HepG2 (cell line): ENCODE results near the gene TM6SF1. TPM values are rescaled to one million over a fixed set of nuclear protein-coding genes. Genes with fewer than 3 reads are reported as not detected.
A peak's percentile ranks its signal among the peaks of the same experiment; 100 is the strongest.

Experiments
- CHD4 ChIP-seq: fragments of 200-600 bp; sonication (generic); IDR thresholded peaks from 2 replicates; pipeline ENCODE4 v1.7.0; 2017; ENCODE audit warnings: mild to moderate bottlenecking, low read length, borderline replicate concordance
- CTCF ChIP-seq: sonication (generic); formaldehyde crosslinking; IDR thresholded peaks from 2 replicates; pipeline ENCODE4 v1.5.0; 2020; ENCODE audit warnings: mild to moderate bottlenecking, missing genetic modification reagents, moderate library complexity
- FOXP1 ChIP-seq, 2 experiments: fragments of 450-650 bp in 1 of 2; IDR thresholded peaks; 2 replicates each; pipeline ENCODE4 v1.6.1; 2017 to 2018; ENCODE audit warnings: antibody characterized with exemption in 1 of 2
- GMEB2 ChIP-seq: IDR thresholded peaks from 2 replicates; pipeline ENCODE4 v1.6.1; 2016; ENCODE audit warnings: missing biosample characterization, missing genetic modification reagents, low read depth
- GTF3A ChIP-seq: sonication (generic); formaldehyde crosslinking; conservative IDR thresholded peaks from 2 replicates; pipeline ENCODE4 v1.4.0; 2020; ENCODE audit warnings: mild to moderate bottlenecking, missing genetic modification reagents
- HOXD1 ChIP-seq: sonication (generic); formaldehyde crosslinking; IDR thresholded peaks from 2 replicates; pipeline ENCODE4 v1.5.0; 2020; ENCODE audit warnings: missing genetic modification reagents
- MED13 ChIP-seq: sonication (generic); formaldehyde crosslinking; IDR thresholded peaks from 2 replicates; pipeline ENCODE4 v1.5.0; 2020; ENCODE audit warnings: missing genetic modification reagents
- NCOR1 ChIP-seq: fragments of 200-600 bp; sonication (generic); IDR thresholded peaks from 2 replicates; pipeline ENCODE4 v1.7.0; 2017; ENCODE audit warnings: antibody characterized with exemption, low read length, borderline replicate concordance
- NONO ChIP-seq, 2 experiments: fragments of 450-650 bp in 1 of 2; sonication (generic) in 1 of 2; formaldehyde crosslinking in 1 of 2; IDR thresholded peaks in 1 of 2; conservative IDR thresholded peaks in 1 of 2; 2 replicates each; pipeline versions ENCODE4 v1.6.1 to v1.8.0; 2017 to 2022; ENCODE audit warnings: mild to moderate bottlenecking in 1 of 2, missing genetic modification reagents in 1 of 2, moderate library complexity in 1 of 2
- PAF1 ChIP-seq: IDR thresholded peaks from 2 replicates; pipeline ENCODE4 v1.6.1; 2016; ENCODE audit warnings: missing genetic modification reagents, missing compliant biosample characterization
- PCBP1 ChIP-seq: fragments of 200-400 bp; formaldehyde crosslinking; IDR thresholded peaks from 2 replicates; pipeline ENCODE4 v1.6.1; 2017; ENCODE audit warnings: mild to moderate bottlenecking, low read depth, low read length, borderline replicate concordance
- RELA ChIP-seq: sonication (generic); formaldehyde crosslinking; IDR thresholded peaks from 2 replicates; pipeline ENCODE4 v1.4.0; 2020; ENCODE audit warnings: missing genetic modification reagents
- SMAD3 ChIP-seq: sonication (generic); formaldehyde crosslinking; IDR thresholded peaks from 2 replicates; pipeline ENCODE4 v1.4.0; 2020; ENCODE audit warnings: missing genetic modification reagents
- SMYD3 ChIP-seq: sonication (generic); formaldehyde crosslinking; IDR thresholded peaks from 2 replicates; pipeline ENCODE4 v1.8.1; 2023; ENCODE audit warnings: mild to moderate bottlenecking, missing genetic modification reagents
- SNAPC5 ChIP-seq: sonication (generic); formaldehyde crosslinking; IDR thresholded peaks from 2 replicates; pipeline ENCODE4 v1.8.1; 2023; ENCODE audit warnings: mild to moderate bottlenecking, missing genetic modification reagents, borderline replicate concordance
- SP4 ChIP-seq: sonication (generic); formaldehyde crosslinking; IDR thresholded peaks from 2 replicates; pipeline ENCODE4 v1.8.1; 2023; ENCODE audit warnings: mild to moderate bottlenecking, missing genetic modification reagents
- YEATS2 ChIP-seq: sonication (generic); formaldehyde crosslinking; IDR thresholded peaks from 2 replicates; pipeline ENCODE4 v1.4.0; 2020; ENCODE audit warnings: missing genetic modification reagents, borderline replicate concordance
- ZBTB7A ChIP-seq: sonication (generic); formaldehyde crosslinking; IDR thresholded peaks from 2 replicates; pipeline ENCODE4 v1.8.0; 2022; ENCODE audit warnings: mild to moderate bottlenecking, missing genetic modification reagents
- ZNF101 ChIP-seq: sonication (generic); formaldehyde crosslinking; IDR thresholded peaks from 2 replicates; pipeline ENCODE4 v1.4.0; 2020; ENCODE audit warnings: mild to moderate bottlenecking, low read depth, missing genetic modification reagents, borderline replicate concordance
- ZNF256 ChIP-seq: sonication (generic); formaldehyde crosslinking; conservative IDR thresholded peaks from 2 replicates; pipeline ENCODE4 v1.4.0; 2020; ENCODE audit warnings: missing genetic modification reagents
- ZNF326 ChIP-seq: sonication (generic); formaldehyde crosslinking; IDR thresholded peaks from 2 replicates; pipeline ENCODE4 v1.4.0; 2020; ENCODE audit warnings: missing genetic modification reagents, borderline replicate concordance
- ZNF354B ChIP-seq: sonication (generic); formaldehyde crosslinking; IDR thresholded peaks from 2 replicates; pipeline ENCODE4 v1.8.0; 2022; ENCODE audit warnings: mild to moderate bottlenecking, missing genetic modification reagents
- ZNF644 ChIP-seq: IDR thresholded peaks from 2 replicates; pipeline ENCODE4 v1.6.1; 2016; ENCODE audit warnings: low read depth
- ZNF660 ChIP-seq: sonication (generic); formaldehyde crosslinking; IDR thresholded peaks from 2 replicates; pipeline ENCODE4 v1.5.1; 2020; ENCODE audit warnings: mild to moderate bottlenecking, low read depth, missing genetic modification reagents, borderline replicate concordance
- ZNF703 ChIP-seq: sonication (generic); formaldehyde crosslinking; IDR thresholded peaks from 2 replicates; pipeline ENCODE4 v1.5.1; 2020; ENCODE audit warnings: missing genetic modification reagents, mild to moderate bottlenecking, moderate library complexity, borderline replicate concordance
- ZNF883 ChIP-seq: sonication (generic); formaldehyde crosslinking; IDR thresholded peaks from 2 replicates; pipeline ENCODE4 v1.5.1; 2020; ENCODE audit warnings: mild to moderate bottlenecking, missing genetic modification reagents; ENCODE audit errors: not compliant biosample characterization
- ZSCAN22 ChIP-seq: sonication (generic); formaldehyde crosslinking; IDR thresholded peaks from 2 replicates; pipeline ENCODE4 v1.4.0; 2020; ENCODE audit warnings: mild to moderate bottlenecking, missing genetic modification reagents
- polyA plus RNA-seq, 8 experiments: library from polyadenylated mRNA; depleted of rRNA in 3 of 8; stranded (reverse) in 7 of 8; unstranded in 1 of 8; fragments of >200 nt; fragmentation: Illumina TruSeq in 4 of 8; extraction: Trizol in 4 of 8; gene quantifications; 2 replicates each; pipeline versions ENCODE4 v1.2.1 to v1.2.3, GENCODE V29; 2011 to 2016; ENCODE audit warnings: low read depth in 4 of 8, missing spikeins in 1 of 8, mixed read lengths in 1 of 8; ENCODE audit not compliant: insufficient read depth in 1 of 8
- total RNA-seq, 5 experiments: library from RNA; depleted of rRNA; stranded (reverse); fragments of >200 nt; fragmentation: Illumina TruSeq; extraction: Trizol; gene quantifications; 2 replicates each; pipeline ENCODE4 v1.2.3, GENCODE V29; 2016; ENCODE audit warnings: low read depth in 1 of 5

The TM6SF1 gene
- total and polyA plus RNA-seq, 2 of the 13 experiments (the other 11 are each of a cell fraction or from before 2014, with no cell fraction given) = not detected

- peak; percentile 66; the same call in 1 of the 2 replicates for TF ChIP-seq GMEB2 (CRISPR knock-in tag)
- peak; percentile 80 for TF ChIP-seq SP4 (CRISPR knock-in tag)
- TF ChIP-seq NONO (IDR thresholded peaks at IDR 0.05) = no peak
- TF ChIP-seq NONO (CRISPR knock-in tag; conservative IDR thresholded peaks at IDR 0.05) = peak; percentile 85; the same call in 1 of the 2 replicates
- no peak for TF ChIP-seq CHD4
- no peak for TF ChIP-seq ZNF101 (CRISPR knock-in tag)
- peak; percentile 76; the same call in 1 of the 2 replicates for TF ChIP-seq ZNF256 (CRISPR knock-in tag)
- TF ChIP-seq ZSCAN22 (CRISPR knock-in tag) = no peak
- TF ChIP-seq ZNF703 (CRISPR knock-in tag) = peak; percentile 79; the same call in 1 of the 2 replicates
- TF ChIP-seq SMYD3 (CRISPR knock-in tag) = no peak
- TF ChIP-seq FOXP1 (IDR thresholded peaks at IDR 0.05) = no peak
- TF ChIP-seq FOXP1 (CRISPR knock-in tag; IDR thresholded peaks at IDR 0.05) = no peak
- TF ChIP-seq RELA (CRISPR knock-in tag) = no peak
- 0 out of 2 replicates have a peak, but pooled peaks have one; percentile 32 for TF ChIP-seq HOXD1 (CRISPR knock-in tag)
- no peak for TF ChIP-seq SNAPC5 (CRISPR knock-in tag)
- no peak for TF ChIP-seq ZNF660
- no peak for TF ChIP-seq SMAD3
- TF ChIP-seq ZNF326 (CRISPR knock-in tag) = no peak
- peak; percentile 53; the same call in 1 of the 2 replicates for TF ChIP-seq YEATS2 (CRISPR knock-in tag)
- no peak for TF ChIP-seq GTF3A (CRISPR knock-in tag)
- TF ChIP-seq NCOR1 = no peak
- TF ChIP-seq ZBTB7A (CRISPR knock-in tag) = 0 out of 2 replicates have a peak, but pooled peaks have one; percentile 33
- TF ChIP-seq ZNF883 (CRISPR knock-in tag) = peak; percentile 80
- no peak for TF ChIP-seq PCBP1
- no peak for TF ChIP-seq ZNF644 (CRISPR knock-in tag)
- TF ChIP-seq MED13 (CRISPR knock-in tag) = no peak
- TF ChIP-seq CTCF = peak; percentile 42
- TF ChIP-seq ZNF354B (CRISPR knock-in tag) = no peak
- no peak for TF ChIP-seq PAF1 (CRISPR knock-in tag)
Observed at GRCh38 chr15:83066734-83067637, 40.5 kb upstream of the TM6SF1 start, which contains the start of gene BTBD1 (continued).
